Neutrophil (primary cell): ENCODE measurements around the gene GSS.

Source experiments
- H3K27ac ChIP-seq: fragments of 200-600 bp; sonication (generic); 2 replicates; pipeline ENCODE4 v1.5.1; 2016; ENCODE audit warnings: mild to moderate bottlenecking, moderate library complexity
- H3K27me3 ChIP-seq: fragments of 200-600 bp; sonication (generic); 2 replicates; pipeline ENCODE4 v1.6.0; 2016; ENCODE audit warnings: mild to moderate bottlenecking
- H3K36me3 ChIP-seq: fragments of 200-600 bp; sonication (generic); 2 replicates; pipeline ENCODE4 v1.5.1; 2017
- H3K4me1 ChIP-seq, 2 experiments: fragments of 200-600 bp in 1 of 2; sonication (generic) in 1 of 2; 1 replicate in 1 of 2; 2 replicates in 1 of 2; pipeline versions ENCODE4 v1.5.1 to v1.6.1; 2013 to 2016; ENCODE audit warnings: low read depth in 1 of 2, low read length in 1 of 2, mild to moderate bottlenecking in 1 of 2, moderate library complexity in 1 of 2; ENCODE audit not compliant: control insufficient read depth in 1 of 2, insufficient read depth in 1 of 2
- H3K4me3 ChIP-seq, 2 experiments: fragments of 200-600 bp in 1 of 2; sonication (generic) in 1 of 2; 1 replicate in 1 of 2; 2 replicates in 1 of 2; pipeline ENCODE4 v1.5.1; 2013 to 2016; ENCODE audit warnings: low read depth in 1 of 2, low read length in 1 of 2, mild to moderate bottlenecking in 1 of 2, moderate library complexity in 1 of 2
- H3K9me3 ChIP-seq: fragments of 200-600 bp; sonication (generic); 2 replicates; pipeline ENCODE4 v1.5.1; 2016
- TF ChIP-seq, protein P1 (sequence below): fragments of 200-600 bp; sonication (generic); IDR thresholded peaks from 2 replicates; pipeline ENCODE4 v1.5.1; 2016; ENCODE audit warnings: antibody characterized with exemption

GSS gene

DNA sequence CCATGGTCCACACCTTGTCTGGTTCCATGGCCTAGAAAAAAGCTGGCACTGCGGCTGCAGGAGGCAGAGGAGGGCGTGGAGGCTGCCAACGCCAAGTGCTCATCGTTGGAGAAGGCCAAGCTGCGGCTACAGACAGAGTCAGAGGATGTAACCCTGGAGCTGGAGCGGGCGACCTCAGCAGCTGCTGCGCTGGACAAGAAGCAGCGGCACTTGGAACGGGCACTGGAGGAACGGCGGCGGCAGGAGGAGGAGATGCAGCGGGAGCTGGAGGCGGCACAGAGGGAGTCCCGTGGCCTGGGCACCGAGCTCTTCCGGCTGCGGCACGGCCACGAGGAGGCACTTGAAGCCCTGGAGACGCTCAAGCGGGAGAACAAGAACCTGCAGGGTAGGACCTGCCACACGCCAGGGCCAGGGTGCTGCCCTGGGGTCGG is 43.4 kb upstream of the GSS start:
- no peak overlapping the region for H3K27ac ChIP-seq
- no peaks in the 10 kb centered on the region for H3K27me3 ChIP-seq
- no peaks in the 10 kb centered on the region for H3K4me1 ChIP-seq
- H3K9me3 ChIP-seq = no peaks in the 10 kb centered on the region
- H3K36me3 ChIP-seq = peaks cover 100% of the 10 kb centered on the region
- no peak overlapping the region for H3K4me3 ChIP-seq
- TF ChIP-seq, protein P1, sequence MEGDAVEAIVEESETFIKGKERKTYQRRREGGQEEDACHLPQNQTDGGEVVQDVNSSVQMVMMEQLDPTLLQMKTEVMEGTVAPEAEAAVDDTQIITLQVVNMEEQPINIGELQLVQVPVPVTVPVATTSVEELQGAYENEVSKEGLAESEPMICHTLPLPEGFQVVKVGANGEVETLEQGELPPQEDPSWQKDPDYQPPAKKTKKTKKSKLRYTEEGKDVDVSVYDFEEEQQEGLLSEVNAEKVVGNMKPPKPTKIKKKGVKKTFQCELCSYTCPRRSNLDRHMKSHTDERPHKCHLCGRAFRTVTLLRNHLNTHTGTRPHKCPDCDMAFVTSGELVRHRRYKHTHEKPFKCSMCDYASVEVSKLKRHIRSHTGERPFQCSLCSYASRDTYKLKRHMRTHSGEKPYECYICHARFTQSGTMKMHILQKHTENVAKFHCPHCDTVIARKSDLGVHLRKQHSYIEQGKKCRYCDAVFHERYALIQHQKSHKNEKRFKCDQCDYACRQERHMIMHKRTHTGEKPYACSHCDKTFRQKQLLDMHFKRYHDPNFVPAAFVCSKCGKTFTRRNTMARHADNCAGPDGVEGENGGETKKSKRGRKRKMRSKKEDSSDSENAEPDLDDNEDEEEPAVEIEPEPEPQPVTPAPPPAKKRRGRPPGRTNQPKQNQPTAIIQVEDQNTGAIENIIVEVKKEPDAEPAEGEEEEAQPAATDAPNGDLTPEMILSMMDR = no peak

DNA sequence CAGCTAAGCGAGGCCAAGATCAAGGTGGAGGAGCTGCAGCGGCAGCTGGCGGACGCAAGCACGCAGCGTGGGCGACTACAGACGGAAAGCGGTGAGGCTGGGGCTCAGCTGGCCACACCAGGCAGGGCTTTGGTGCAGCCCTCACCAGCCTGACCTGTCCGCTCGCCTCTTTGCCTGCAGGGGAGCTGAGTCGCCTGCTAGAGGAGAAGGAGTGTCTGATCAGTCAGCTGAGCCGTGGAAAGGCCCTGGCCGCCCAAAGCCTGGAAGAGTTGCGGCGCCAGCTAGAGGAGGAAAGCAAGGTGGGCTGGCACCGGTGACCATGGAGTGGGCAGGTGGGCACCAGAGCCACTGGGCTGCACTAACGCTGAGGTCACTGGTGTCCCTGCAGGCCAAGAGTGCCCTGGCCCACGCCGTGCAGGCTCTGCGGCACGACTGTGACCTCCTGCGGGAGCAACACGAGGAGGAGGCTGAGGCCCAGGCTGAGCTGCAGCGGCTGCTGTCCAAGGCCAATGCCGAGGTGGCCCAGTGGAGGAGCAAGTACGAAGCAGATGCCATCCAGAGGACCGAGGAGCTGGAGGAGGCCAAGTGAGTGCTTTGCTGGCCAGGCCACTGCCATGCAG is 42.8 kb upstream of the GSS start:
- TF ChIP-seq, protein P1 = no peak
- Histone ChIP-seq H3K9me3 (no peaks in the 10 kb centered on the region), H3K27me3 (no peaks in the 10 kb centered on the region), H3K27ac (no peak overlapping the region), H3K4me3 (no peak overlapping the region), H3K36me3 (peaks cover 100% of the 10 kb centered on the region), H3K4me1 (no peaks in the 10 kb centered on the region)

DNA sequence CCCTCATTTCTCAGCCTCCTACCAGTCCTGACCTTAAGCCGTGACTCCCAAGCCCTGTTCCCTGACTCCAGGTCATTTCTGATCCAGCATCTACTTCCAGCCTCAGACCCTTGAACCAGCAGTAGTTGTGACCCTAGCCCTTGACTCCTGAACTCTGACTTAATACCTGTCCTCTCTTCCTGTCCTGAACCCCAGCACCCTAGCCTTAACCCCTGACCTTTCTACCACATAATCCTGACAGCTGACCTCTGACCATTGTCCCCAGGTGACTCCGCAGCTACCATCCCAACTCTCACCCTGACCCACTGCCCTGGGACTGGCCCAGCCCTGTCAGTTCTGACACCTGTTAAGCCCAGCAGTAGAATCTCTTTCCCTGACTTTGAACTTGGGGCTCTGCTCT is 42.2 kb upstream of the GSS start:
- no peak overlapping the region for H3K4me3 ChIP-seq
- H3K4me1 ChIP-seq = no peaks in the 10 kb centered on the region
- TF ChIP-seq, protein P1 = no peak
- no peaks in the 10 kb centered on the region for H3K9me3 ChIP-seq
- peaks cover 100% of the 10 kb centered on the region for H3K36me3 ChIP-seq
- no peaks in the 10 kb centered on the region for H3K27me3 ChIP-seq
- no peak overlapping the region for H3K27ac ChIP-seq

DNA sequence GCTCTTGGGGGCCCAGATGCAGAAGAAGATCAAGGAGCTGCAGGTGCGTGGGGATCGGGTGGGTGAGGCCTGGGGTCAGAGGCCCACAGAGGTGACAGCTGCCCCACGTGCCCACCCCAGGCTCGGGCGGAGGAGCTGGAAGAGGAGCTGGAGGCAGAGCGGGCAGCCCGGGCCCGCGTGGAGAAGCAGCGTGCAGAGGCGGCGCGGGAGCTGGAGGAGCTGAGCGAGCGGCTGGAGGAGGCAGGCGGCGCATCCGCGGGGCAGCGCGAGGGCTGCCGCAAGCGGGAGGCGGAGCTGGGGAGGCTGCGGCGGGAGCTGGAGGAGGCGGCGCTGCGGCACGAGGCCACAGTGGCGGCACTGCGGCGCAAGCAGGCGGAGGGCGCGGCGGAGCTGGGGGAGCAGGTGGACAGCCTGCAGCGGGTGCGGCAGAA is 41.5 kb upstream of the GSS start:
- no peak overlapping the region for H3K27ac ChIP-seq
- no peaks in the 10 kb centered on the region for H3K9me3 ChIP-seq
- no peak overlapping the region for H3K4me3 ChIP-seq
- H3K27me3 ChIP-seq = no peaks in the 10 kb centered on the region
- H3K36me3 ChIP-seq = peaks cover 97% of the 10 kb centered on the region
- H3K4me1 ChIP-seq = no peaks in the 10 kb centered on the region
- TF ChIP-seq, protein P1 = no peak

DNA sequence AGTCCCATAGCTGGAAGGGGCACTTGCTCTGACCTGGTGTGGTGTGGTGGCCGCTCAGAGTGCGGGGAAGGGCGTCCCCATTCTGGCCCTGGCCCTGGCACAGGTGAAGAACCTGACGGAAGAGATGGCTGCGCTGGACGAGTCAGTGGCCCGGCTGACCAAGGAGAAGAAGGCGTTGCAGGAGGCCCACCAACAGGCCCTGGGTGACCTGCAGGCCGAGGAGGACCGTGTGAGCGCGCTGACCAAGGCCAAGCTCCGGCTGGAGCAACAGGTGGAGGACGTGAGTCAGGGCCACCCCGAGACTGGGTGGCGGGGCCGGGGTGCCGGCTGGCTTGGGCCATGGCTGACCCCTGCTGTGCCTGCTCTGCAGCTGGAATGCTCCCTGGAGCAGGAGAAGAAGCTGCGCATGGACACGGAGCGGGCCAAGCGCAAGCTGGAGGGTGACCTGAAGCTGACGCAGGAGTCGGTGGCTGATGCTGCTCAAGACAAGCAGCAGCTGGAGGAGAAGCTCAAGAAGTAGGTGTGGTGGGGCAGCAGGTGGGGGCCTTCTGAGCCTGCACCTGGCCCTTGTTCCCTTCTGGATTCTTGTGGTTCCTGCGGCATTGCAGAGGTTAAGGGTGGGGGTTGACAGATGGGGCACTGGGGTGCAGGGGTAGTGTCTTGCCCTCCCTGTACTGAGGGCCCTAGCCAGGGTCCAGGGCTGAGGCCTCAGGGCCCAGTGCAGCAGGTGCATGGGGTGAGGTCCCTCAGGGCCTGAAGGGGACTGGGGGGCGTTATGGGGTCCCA is 40.8 kb upstream of the GSS start:
- Histone ChIP-seq H3K9me3 (no peaks in the 10 kb centered on the region), H3K27me3 (no peaks in the 10 kb centered on the region), H3K4me3 (no peak overlapping the region), H3K27ac (no peak overlapping the region), H3K4me1 (no peaks in the 10 kb centered on the region), H3K36me3 (peaks cover 96% of the 10 kb centered on the region)
- TF ChIP-seq, protein P1 = no peak
